HUES6 (cell line): ENCODE results near the gene USP46.

Experiments
- H3K27ac ChIP-seq: 2 replicates; pipeline ENCODE4 v1.7.0; 2013; ENCODE audit warnings: low read depth, mild to moderate bottlenecking, low read length, inconsistent platforms
- H3K27me3 ChIP-seq: 2 replicates; pipeline ENCODE4 v1.6.1; 2013; ENCODE audit warnings: low read length; ENCODE audit not compliant: control insufficient read depth, insufficient read depth
- H3K36me3 ChIP-seq: 2 replicates; pipeline ENCODE4 v1.6.1; 2013; ENCODE audit warnings: low read length; ENCODE audit not compliant: control insufficient read depth, insufficient read depth
- H3K4me1 ChIP-seq: 2 replicates; pipeline ENCODE4 v1.6.1; 2013; ENCODE audit warnings: low read length; ENCODE audit not compliant: control insufficient read depth, insufficient read depth
- H3K4me3 ChIP-seq: 2 replicates; pipeline ENCODE4 v1.5.1; 2013; ENCODE audit warnings: low read depth, low read length
- H3K9ac ChIP-seq: one replicate; pipeline ENCODE4 v1.6.1; 2013; ENCODE audit warnings: mild to moderate bottlenecking, low read length
- H3K9me3 ChIP-seq: 2 replicates; pipeline ENCODE4 v1.6.1; 2013; ENCODE audit warnings: low read depth, low read length; ENCODE audit not compliant: control insufficient read depth, insufficient read depth

Gene USP46

DNA sequence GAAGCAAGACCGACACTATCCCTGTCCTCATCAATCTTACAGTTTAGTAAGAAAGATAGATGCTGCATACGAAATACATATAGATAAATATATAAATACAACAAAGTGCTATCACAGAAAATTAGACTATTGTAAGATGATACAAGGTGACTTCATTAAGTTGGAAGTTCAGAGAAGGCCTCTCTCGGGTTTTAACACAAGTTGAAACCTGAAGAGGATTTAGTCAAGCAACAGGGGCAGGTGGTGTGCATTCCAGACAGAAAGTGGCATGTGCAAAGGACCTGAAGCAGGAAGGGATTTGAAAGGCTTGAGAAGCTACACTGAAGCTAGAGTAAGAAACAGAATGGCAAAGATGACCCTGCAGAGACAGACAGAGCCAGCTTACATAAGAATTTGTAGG is 36.5 kb downstream of the USP46 start:
- Histone ChIP-seq H3K36me3 (peaks cover 31% of the 10 kb centered on the region), H3K4me1 (peaks cover 7% of the 10 kb centered on the region; the same call in 1 of the 2 replicates), H3K27ac (no peak overlapping the region), H3K27me3 (no peaks in the 10 kb centered on the region), H3K9me3 (no peaks in the 10 kb centered on the region), H3K9ac (no peak overlapping the region), H3K4me3 (no peak overlapping the region)

DNA sequence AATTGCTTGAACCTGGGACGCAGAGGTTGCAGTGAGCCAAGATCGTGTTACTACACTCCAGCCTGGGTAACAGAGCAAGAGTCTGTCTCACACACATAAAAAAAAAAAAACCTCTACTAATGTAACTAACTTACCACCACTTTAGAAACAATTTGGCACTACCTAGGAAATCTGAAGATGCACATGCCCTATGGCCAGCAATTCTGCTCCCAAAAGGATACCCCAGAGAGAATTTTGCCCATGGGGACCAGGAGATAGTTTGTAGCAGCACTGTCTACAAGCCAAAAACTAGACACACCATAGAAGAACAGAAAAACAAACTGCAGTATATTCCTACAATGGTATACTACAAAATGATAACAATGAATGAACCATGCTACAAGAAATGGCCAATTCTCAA is 37.5 kb downstream of the USP46 start:
- peaks cover 7% of the 10 kb centered on the region; the same call in 1 of the 2 replicates for H3K4me1 ChIP-seq
- H3K9me3 ChIP-seq, result no peaks in the 10 kb centered on the region
- H3K4me3 ChIP-seq, result no peak overlapping the region
- H3K9ac ChIP-seq, result no peak overlapping the region
- peaks cover 28% of the 10 kb centered on the region for H3K36me3 ChIP-seq
- H3K27ac ChIP-seq, result no peak overlapping the region
- H3K27me3 ChIP-seq, result no peaks in the 10 kb centered on the region

DNA sequence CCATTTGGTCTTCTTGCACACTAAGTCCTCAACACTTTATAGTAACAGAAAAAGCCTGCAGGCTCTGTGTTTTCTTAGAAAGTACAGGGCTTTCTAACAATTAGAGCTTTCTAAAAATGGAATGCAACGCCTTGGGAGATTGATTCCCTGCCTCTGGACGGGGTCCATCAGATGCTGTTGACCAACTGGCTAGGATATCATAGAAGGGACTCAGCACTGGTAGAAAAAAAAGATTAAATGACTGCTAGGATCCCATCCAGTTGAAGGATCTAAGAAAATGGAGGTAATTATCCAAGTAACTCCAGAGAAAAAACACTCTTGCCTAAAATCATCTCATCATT is 39.5 kb downstream of the USP46 start:
- H3K9me3 ChIP-seq, result no peaks in the 10 kb centered on the region
- H3K4me3 ChIP-seq, result no peak overlapping the region
- H3K27ac ChIP-seq, result no peak overlapping the region
- H3K4me1 ChIP-seq, result peaks cover 7% of the 10 kb centered on the region; the same call in 1 of the 2 replicates
- H3K27me3 ChIP-seq, result no peaks in the 10 kb centered on the region
- H3K9ac ChIP-seq, result no peak overlapping the region
- H3K36me3 ChIP-seq, result peaks cover 12% of the 10 kb centered on the region

DNA sequence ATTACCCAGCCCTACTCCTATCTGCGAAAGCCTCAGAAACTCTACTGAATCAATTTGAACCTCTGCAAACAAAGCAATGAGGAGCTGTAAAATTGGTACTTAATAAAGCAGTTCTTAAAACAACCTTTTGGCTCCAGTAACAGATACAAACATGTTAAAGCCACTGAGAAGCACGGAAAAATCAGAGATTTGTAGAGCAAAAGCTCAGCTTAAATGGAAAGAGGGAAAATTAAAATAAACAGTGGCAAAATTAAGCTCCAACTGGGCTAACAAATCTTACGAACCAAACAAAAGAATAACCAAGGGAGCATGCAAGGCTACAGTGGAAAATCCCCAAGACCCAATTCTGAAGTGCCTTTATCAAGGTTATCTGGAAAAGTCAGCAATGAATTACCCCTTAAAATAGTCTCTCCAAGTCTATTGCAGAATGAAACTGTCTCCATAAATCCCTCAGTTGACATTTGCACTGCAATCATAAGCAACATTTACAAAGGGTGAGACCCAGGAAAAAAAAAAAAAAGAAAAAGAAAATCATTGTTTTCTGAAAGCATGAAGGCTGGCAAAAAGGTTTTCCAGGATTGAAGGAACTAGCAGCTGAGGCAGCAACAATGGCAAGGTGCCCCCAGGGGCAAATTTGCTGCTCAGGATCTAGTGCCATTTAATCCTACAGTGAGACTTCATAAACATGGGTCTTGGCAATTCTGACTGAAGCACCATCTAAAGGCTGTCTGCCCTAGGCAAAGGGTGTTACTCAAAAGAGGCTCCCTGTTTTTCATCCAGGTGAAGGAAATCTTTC is 40.1 kb downstream of the USP46 start:
- no peaks in the 10 kb centered on the region for H3K27me3 ChIP-seq
- H3K4me1 ChIP-seq, result peaks cover 7% of the 10 kb centered on the region; the same call in 1 of the 2 replicates
- H3K9ac ChIP-seq, result no peak overlapping the region
- no peak overlapping the region for H3K4me3 ChIP-seq
- peaks cover 10% of the 10 kb centered on the region for H3K36me3 ChIP-seq
- no peak overlapping the region for H3K27ac ChIP-seq
- no peaks in the 10 kb centered on the region for H3K9me3 ChIP-seq

DNA sequence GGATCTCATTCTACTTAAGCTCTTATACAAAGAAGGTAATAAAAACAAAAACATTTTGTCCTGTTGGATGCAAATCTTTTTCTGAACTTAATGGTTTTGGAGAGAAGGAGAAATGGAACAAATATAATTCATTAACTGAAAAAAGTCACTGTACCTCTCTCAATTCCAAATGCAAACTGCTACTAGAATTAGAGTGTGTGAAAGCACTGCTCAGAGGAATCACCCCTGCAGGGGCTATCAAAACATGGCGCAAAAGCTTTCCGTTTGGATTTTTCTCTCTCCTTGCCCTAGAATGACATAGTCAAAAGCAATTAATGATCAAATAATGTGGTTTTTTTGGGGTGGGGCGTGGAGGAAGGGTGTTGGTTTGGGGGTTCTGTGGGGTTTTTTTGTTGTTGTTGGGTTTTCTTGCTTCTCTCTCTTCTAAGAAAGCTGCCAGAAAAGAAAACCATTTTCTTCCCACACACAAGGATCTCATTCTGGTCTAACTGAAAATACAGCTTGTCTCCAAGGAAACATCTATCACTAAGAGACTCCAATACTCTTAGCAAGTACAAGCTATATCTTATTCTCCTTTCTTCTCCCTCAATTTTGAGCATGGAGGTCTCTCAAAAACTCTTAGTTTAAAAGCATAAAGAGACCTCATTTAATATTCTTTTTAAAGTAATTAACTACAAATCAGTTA is 41.6 kb downstream of the USP46 start:
- H3K4me1 ChIP-seq, result peaks cover 7% of the 10 kb centered on the region; the same call in 1 of the 2 replicates
- no peak overlapping the region for H3K27ac ChIP-seq
- H3K4me3 ChIP-seq, result no peak overlapping the region
- H3K9me3 ChIP-seq, result no peaks in the 10 kb centered on the region
- no peak overlapping the region for H3K9ac ChIP-seq
- no peaks in the 10 kb centered on the region for H3K27me3 ChIP-seq
- peaks cover 6% of the 10 kb centered on the region; the same call in 1 of the 2 replicates for H3K36me3 ChIP-seq

DNA sequence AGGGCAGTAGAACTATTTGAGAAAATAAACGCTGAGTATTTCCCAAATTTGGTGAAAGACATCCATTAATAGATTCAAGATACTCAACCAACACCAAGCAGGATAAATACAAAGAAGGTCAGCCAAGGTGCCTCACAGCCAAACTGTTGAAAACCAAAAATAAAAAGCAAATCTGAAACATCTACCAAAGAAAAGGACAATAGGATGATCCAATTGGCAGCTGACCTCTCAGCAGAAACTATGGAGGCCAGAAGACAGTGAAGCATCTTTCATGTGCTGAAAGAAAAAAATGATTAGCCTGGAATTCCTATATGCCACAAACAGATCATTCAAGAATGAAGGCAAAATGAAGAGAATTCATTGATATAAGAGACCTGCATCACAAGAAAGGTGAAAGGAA is 44.9 kb downstream of the USP46 start:
- Histone ChIP-seq H3K27ac (no peak overlapping the region), H3K36me3 (peaks cover 11% of the 10 kb centered on the region), H3K4me1 (peaks cover 2% of the 10 kb centered on the region; the same call in 1 of the 2 replicates), H3K4me3 (no peak overlapping the region), H3K9ac (no peak overlapping the region), H3K9me3 (no peaks in the 10 kb centered on the region), H3K27me3 (no peaks in the 10 kb centered on the region)

DNA sequence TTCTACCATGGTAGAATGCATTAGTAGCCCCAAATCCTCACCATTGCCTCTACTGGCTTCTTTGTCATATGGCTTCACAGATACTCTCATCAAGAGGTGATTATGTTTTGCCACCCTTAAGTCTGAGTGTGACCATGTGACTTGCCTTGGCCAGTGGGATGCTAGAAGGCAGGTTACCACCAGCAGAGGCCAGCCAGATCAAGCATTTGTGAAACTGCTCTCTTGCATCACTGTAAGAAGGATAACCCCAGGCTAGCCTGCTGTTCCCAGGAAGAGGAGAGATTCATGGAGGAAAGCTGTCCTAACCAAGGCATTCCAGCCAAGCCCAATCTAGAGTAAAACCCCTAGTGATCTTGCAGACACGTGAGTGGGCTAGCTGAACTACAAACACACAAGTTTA is 46.8 kb downstream of the USP46 start:
- no peaks in the 10 kb centered on the region for H3K27me3 ChIP-seq
- no peak overlapping the region for H3K4me3 ChIP-seq
- H3K4me1 ChIP-seq, result no peaks in the 10 kb centered on the region
- H3K9me3 ChIP-seq, result no peaks in the 10 kb centered on the region
- no peak overlapping the region for H3K9ac ChIP-seq
- H3K36me3 ChIP-seq, result peaks cover 29% of the 10 kb centered on the region
- H3K27ac ChIP-seq, result no peak overlapping the region

DNA sequence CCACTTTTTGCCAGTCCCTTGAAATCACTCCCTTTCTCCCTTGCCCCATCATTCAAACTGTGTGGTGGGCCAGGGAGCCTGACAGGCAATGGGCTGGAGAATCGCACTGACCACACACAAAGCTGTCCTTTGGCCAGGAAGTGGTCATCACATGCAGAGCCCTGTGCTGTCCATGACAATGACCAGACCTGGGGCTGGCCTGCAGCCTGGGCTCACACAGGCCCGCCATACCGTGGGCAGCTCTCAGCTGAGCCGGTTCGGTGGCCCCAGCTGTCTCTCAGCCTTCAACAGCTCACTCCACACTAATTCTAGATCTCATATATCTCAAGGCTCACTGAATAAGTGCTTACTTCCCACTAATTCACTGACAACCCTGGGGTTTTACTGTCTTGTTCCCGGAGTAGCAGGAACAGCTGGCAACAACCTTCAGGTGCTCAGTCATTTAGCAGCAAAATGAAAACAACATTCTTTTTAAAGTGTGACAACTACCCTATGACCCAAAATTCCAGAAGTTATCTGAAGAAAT is 48.0 kb downstream of the USP46 start:
- no peak overlapping the region for H3K4me3 ChIP-seq
- peaks cover 38% of the 10 kb centered on the region for H3K36me3 ChIP-seq
- no peaks in the 10 kb centered on the region for H3K27me3 ChIP-seq
- no peak overlapping the region for H3K27ac ChIP-seq
- no peaks in the 10 kb centered on the region for H3K4me1 ChIP-seq
- no peaks in the 10 kb centered on the region for H3K9me3 ChIP-seq
- no peak overlapping the region for H3K9ac ChIP-seq

DNA sequence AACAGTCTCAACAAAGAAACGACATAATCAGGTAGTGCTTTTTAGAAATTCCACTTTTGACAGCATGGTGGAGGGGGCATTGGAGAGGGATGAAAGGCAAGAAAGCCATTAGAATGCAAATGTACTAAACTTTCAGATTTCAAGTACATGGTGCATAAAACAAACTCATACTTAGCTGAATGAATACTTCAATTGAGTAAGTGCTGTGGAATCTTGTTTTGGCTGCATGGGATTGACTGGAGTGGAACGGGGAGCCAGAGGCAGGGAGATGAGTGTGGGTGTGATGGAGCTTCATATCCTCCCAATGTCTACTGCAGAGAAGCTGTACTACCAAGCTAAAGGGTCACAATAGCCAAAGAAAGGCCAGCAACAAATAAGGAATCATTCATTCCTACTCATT is 52.4 kb downstream of the USP46 start:
- H3K4me1 ChIP-seq, result no peaks in the 10 kb centered on the region
- no peak overlapping the region for H3K27ac ChIP-seq
- no peak overlapping the region for H3K4me3 ChIP-seq
- H3K9ac ChIP-seq, result no peak overlapping the region
- peaks cover 69% of the 10 kb centered on the region for H3K36me3 ChIP-seq
- no peaks in the 10 kb centered on the region for H3K9me3 ChIP-seq
- H3K27me3 ChIP-seq, result no peaks in the 10 kb centered on the region

DNA sequence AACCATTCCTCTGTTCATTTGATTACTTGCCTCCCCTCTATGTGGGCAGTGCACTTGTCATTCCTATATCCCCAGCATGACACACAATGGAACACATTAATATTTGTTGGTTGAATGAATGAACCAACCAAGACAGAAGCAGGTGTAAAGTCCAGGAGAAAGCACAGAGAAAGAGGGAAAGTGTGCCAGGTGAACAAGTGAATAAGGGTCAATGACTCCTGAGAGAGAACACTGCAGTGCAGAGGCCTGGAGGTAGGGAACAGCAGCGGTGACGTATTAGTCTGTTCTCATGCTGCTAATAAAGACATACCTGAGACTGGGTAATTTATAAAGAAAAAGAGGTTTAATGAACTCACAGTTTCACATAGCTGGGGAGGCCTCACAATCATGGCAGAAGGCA is 53.1 kb downstream of the USP46 start:
- H3K9ac ChIP-seq, result no peak overlapping the region
- peaks cover 74% of the 10 kb centered on the region for H3K36me3 ChIP-seq
- H3K9me3 ChIP-seq, result no peaks in the 10 kb centered on the region
- no peak overlapping the region for H3K4me3 ChIP-seq
- no peaks in the 10 kb centered on the region for H3K4me1 ChIP-seq
- H3K27ac ChIP-seq, result no peak overlapping the region
- H3K27me3 ChIP-seq, result no peaks in the 10 kb centered on the region

DNA sequence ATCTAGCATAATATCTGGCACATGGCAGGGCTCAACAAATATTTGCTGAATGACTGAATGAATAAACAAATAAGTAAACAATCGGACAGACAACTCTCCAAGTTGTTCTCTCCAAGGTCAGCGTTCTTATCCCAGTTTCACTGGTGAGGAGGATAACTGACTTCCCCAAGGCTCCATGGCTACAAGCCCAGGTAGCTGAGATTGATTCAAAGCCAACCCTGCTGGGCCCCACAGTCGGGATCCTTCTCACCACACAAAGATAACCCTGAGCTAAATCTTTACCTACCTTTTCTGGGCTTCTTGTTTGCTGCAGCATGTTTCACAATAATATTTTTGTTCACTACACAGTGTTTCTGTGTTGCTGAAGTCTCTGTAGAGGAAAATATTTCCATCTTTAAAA is 54.9 kb downstream of the USP46 start:
- H3K36me3 ChIP-seq, result peaks cover 81% of the 10 kb centered on the region
- no peak overlapping the region for H3K27ac ChIP-seq
- H3K4me1 ChIP-seq, result no peaks in the 10 kb centered on the region
- no peaks in the 10 kb centered on the region for H3K27me3 ChIP-seq
- H3K4me3 ChIP-seq, result no peak overlapping the region
- H3K9me3 ChIP-seq, result no peaks in the 10 kb centered on the region
- no peak overlapping the region for H3K9ac ChIP-seq
